ENCODE measurements around the gene NTN5. TPM values are rescaled to one million over a fixed set of nuclear protein-coding genes. Genes with fewer than 3 reads are reported as not detected.

Gene NTN5
- total RNA-seq, 1 experiment from 2014 or later, result 0.55 TPM

DNA sequence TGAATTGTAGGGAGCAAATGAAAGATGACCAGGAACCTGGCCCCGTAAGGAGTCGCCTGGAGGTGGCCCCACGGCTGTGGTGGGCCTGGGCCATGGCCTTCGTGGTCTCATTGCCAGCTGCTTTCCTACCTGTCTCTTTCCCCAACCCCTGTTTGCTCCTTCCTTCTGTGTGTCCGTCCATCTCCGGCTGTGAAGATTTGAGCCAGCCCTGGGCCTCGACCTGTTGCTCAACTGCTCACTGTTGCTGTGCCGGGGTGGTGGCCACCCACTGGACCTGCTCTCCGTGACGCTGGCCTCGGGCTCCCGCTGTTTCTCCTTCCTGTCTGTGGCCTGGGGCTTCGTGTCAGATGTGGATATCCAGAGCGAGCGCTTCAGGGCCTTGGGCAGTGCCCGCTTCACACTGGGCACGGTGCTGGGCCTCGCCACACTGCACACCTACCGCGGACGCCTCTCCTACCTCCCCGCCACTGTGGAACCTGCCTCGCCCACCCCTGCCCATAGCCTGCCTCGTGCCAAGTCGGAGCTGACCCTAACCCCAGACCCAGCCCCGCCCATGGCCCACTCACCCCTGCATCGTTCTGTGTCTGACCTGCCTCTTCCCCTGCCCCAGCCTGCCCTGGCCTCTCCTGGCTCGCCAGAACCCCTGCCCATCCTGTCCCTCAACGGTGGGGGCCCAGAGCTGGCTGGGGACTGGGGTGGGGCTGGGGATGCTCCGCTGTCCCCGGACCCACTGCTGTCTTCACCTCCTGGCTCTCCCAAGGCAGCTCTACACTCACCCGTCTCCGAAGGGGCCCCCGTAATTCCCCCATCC is 44.1 kb downstream of the NTN5 start:
- no CpG with 5 or more reads among the region's 34 CpGs for WGBS (ENCODE audit: extremely low coverage, insufficient read length, low lambda C conversion rate)
- no peak overlapping the region for H3K9ac ChIP-seq (ENCODE audit: extremely low read depth, insufficient read length, low read length)

More for the DNA sequence above, 44.1 kb downstream of the NTN5 start:
- Histone ChIP-seq H3K14ac (ENCODE audit: insufficient read depth, low read length) (no peak overlapping the region), H3K9me3 (ENCODE audit: control insufficient read depth, low read depth, low read length) (no peaks in the 10 kb centered on the region), H2BK15ac (ENCODE audit: low read depth, low read length) (no peak overlapping the region), H4K91ac (ENCODE audit: insufficient read length, low read depth, low read length) (no peak overlapping the region), H3K27ac (ENCODE audit: insufficient read length, low read depth, low read length) (no peak overlapping the region), H3K27me3 (ENCODE audit: insufficient read depth, low read length) (no peaks in the 10 kb centered on the region), H3T11ph (ENCODE audit: low read length) (no peak overlapping the region), H3K23me2 (ENCODE audit: insufficient read length, low read depth, low read length, poor library complexity, severe bottlenecking) (peaks cover 15% of the 10 kb centered on the region), H2BK120ac (ENCODE audit: low read depth, low read length, poor library complexity, severe bottlenecking) (no peak overlapping the region), H3K56ac (ENCODE audit: insufficient read length, low read depth, low read length) (no peak overlapping the region), H2BK20ac (ENCODE audit: low read depth, low read length, poor library complexity, severe bottlenecking) (no peak overlapping the region), H3K4ac (ENCODE audit: low read depth, low read length) (no peak overlapping the region), H3K4me1 (ENCODE audit: insufficient read depth, low read length) (peaks cover 2% of the 10 kb centered on the region; the same call in 1 of the 2 replicates), H2BK12ac (ENCODE audit: insufficient read length, low read depth, low read length) (no peak overlapping the region), H4K5ac (ENCODE audit: insufficient read length, low read depth, low read length) (no peak overlapping the region), H2AK5ac (ENCODE audit: insufficient read length, low read length) (no peak overlapping the region), H3K79me1 (ENCODE audit: insufficient read depth, low read depth, low read length, poor library complexity, severe bottlenecking) (no peaks in the 10 kb centered on the region), H2AFZ (ENCODE audit: low read length) (no peak overlapping the region), H3K18ac (ENCODE audit: insufficient read length, low read depth, low read length) (no peak overlapping the region), H3K4me2 (ENCODE audit: insufficient read depth, insufficient read length, low read length) (no peak overlapping the region), H4K8ac (replicated peaks; ENCODE audit: insufficient read length, low read depth, low read length) (no peak overlapping the region), H3K23ac (ENCODE audit: insufficient read length, low read depth, low read length) (no peak overlapping the region), H3K79me2 (ENCODE audit: insufficient read depth, low read length) (peaks cover 4% of the 10 kb centered on the region; the same call in 1 of the 2 replicates), H2BK5ac (ENCODE audit: insufficient read length, low read length) (no peak overlapping the region), H4K20me1 (ENCODE audit: control insufficient read depth, insufficient read depth, insufficient read length) (no peaks in the 10 kb centered on the region)
- Mint-ChIP-seq H3K27ac (peak overlapping the region; percentile 57 to 90 (median 61); a peak in 5 of 7 replicates), H3K4me3 (no peak overlapping the region; a peak in 1 of 5 replicates), H3K27me3 (ENCODE audit: low read depth) (no peaks in the 10 kb centered on the region), H3K36me3 (ENCODE audit: insufficient read depth in 1 of 3, low read depth in 3 of 3) (peaks cover 5 to 28% (median 19%) of the 10 kb centered on the region in 3 experiments), H3K4me1 (peaks cover 29 to 45% of the 10 kb centered on the region in 2 experiments), H3K9me3 (no peaks in the 10 kb centered on the region; a peak in 1 of 5 replicates)
- TF ChIP-seq, protein P1, sequence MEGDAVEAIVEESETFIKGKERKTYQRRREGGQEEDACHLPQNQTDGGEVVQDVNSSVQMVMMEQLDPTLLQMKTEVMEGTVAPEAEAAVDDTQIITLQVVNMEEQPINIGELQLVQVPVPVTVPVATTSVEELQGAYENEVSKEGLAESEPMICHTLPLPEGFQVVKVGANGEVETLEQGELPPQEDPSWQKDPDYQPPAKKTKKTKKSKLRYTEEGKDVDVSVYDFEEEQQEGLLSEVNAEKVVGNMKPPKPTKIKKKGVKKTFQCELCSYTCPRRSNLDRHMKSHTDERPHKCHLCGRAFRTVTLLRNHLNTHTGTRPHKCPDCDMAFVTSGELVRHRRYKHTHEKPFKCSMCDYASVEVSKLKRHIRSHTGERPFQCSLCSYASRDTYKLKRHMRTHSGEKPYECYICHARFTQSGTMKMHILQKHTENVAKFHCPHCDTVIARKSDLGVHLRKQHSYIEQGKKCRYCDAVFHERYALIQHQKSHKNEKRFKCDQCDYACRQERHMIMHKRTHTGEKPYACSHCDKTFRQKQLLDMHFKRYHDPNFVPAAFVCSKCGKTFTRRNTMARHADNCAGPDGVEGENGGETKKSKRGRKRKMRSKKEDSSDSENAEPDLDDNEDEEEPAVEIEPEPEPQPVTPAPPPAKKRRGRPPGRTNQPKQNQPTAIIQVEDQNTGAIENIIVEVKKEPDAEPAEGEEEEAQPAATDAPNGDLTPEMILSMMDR (conservative IDR thresholded peaks at IDR 0.05), result no peak
- DNase-seq, result peak; percentile 32
